Mucosa of gallbladder (tissue), 1 donor: ENCODE data around the gene RALGPS2. TPM values are rescaled to one million over a fixed set of nuclear protein-coding genes. Genes with fewer than 3 reads are reported as not detected.

ENCODE experiments used
- DNase-seq: peaks from one replicate; pipeline ENCODE4 v3.0.0-alpha.2; 2020; ENCODE audit warnings: low spot score
- total RNA-seq: library from RNA; stranded (reverse); gene quantifications from one replicate; pipeline ENCODE4 v1.2.1, GENCODE V29; 2021
- donor health status: DM: no; HTN: no; CAD: no.

The RALGPS2 gene
- total RNA-seq, 1 donor from 2014 or later, result 19.0 TPM

- no peak for DNase-seq
These were observed 193.9 kb downstream of the RALGPS2 start for GRCh38 chr1:178918955-178919354.

GRCh38 chr1:178919581-178919980 lies 194.5 kb downstream of the RALGPS2 start:
- DNase-seq, result no peak

GRCh38 chr1:178921499-178921898 lies 196.5 kb downstream of the RALGPS2 start:
- DNase-seq, result no peak

GRCh38 chr1:178923512-178923911 lies 198.5 kb downstream of the RALGPS2 start:
- DNase-seq, result no peak

GRCh38 chr1:178926046-178926445 lies 201.0 kb downstream of the RALGPS2 start:
- DNase-seq, result no peak

GRCh38 chr1:178927003-178927402 lies 202.0 kb downstream of the RALGPS2 start:
- no peak for DNase-seq

GRCh38 chr1:178928041-178928440 lies 203.0 kb downstream of the RALGPS2 start:
- DNase-seq, result no peak

- DNase-seq, result no peak
These were observed 203.9 kb downstream of the RALGPS2 start for GRCh38 chr1:178928976-178929375.

GRCh38 chr1:178931858-178932551 lies 207.0 kb downstream of the RALGPS2 start:
- peak; percentile 80 for DNase-seq

- DNase-seq, result no peak
These were observed 207.5 kb downstream of the RALGPS2 start for GRCh38 chr1:178932552-178932906.

GRCh38 chr1:178933105-178933561 lies 208.1 kb downstream of the RALGPS2 start:
- no peak for DNase-seq

GRCh38 chr1:178933709-178934490 lies 208.9 kb downstream of the RALGPS2 start:
- no peak for DNase-seq

GRCh38 chr1:178934546-178934945 lies 209.5 kb downstream of the RALGPS2 start:
- DNase-seq, result no peak

- no peak for DNase-seq
These were observed 210.6 kb downstream of the RALGPS2 start for GRCh38 chr1:178935610-178936009.

GRCh38 chr1:178937695-178938094 lies 212.7 kb downstream of the RALGPS2 start:
- no peak for DNase-seq

GRCh38 chr1:178938101-178938958 lies 213.3 kb downstream of the RALGPS2 start:
- DNase-seq, result no peak

- no peak for DNase-seq
These were observed 213.9 kb downstream of the RALGPS2 start for GRCh38 chr1:178938959-178939317.

- DNase-seq, result no peak
These were observed 214.5 kb downstream of the RALGPS2 start for GRCh38 chr1:178939338-178940067.

- no peak for DNase-seq
These were observed 215.2 kb downstream of the RALGPS2 start for GRCh38 chr1:178940068-178940765.

- DNase-seq, result no peak
These were observed 216.2 kb downstream of the RALGPS2 start for GRCh38 chr1:178941261-178941689.

- no peak for DNase-seq
These were observed 216.8 kb downstream of the RALGPS2 start for GRCh38 chr1:178941849-178942248.
